Ovary (tissue), 9 donors: ENCODE measurements around the gene APP. TPM values are rescaled to one million over a fixed set of nuclear protein-coding genes. Genes with fewer than 3 reads are reported as not detected.
A peak's percentile ranks its signal among the peaks of the same experiment; 100 is the strongest.

Experiments used
- DNase-seq, 5 donors: peaks; one replicate each; pipeline ENCODE4 v3.0.0-alpha.2; 2019 to 2020
- H3K27ac ChIP-seq, 2 donors: fragments of 200-600 bp; one replicate each; pipeline versions ENCODE4 v1.5.1 to v1.8.0; 2019 to 2022
- H3K27me3 ChIP-seq: fragments of 200-600 bp; one replicate; pipeline ENCODE4 v1.8.0; 2022
- H3K36me3 ChIP-seq: fragments of 200-600 bp; sonication (generic); one replicate; pipeline ENCODE4 v1.5.1; 2019
- H3K4me1 ChIP-seq: one replicate; pipeline ENCODE4 v1.8.1; 2013; ENCODE audit warnings: mild to moderate bottlenecking, moderate library complexity; ENCODE audit not compliant: insufficient read depth
- H3K4me3 ChIP-seq: fragments of 200-600 bp; sonication (generic); one replicate; pipeline ENCODE4 v1.5.1; 2017
- H3K9me3 ChIP-seq, 2 donors: fragments of 200-600 bp in 1 of 2; sonication (generic) in 1 of 2; one replicate each; pipeline versions ENCODE4 v1.5.1 to v1.8.1; 2013 to 2019; ENCODE audit warnings: mild to moderate bottlenecking in 1 of 2, moderate library complexity in 1 of 2
- CTCF ChIP-seq, 3 donors: fragments of 450-650 bp in 2 of 3; fragments of 200-600 bp in 1 of 3; IDR thresholded peaks; one replicate each; pipeline versions ENCODE4 v1.5.1 to v1.8.0; 2016 to 2022; ENCODE audit warnings: antibody characterized with exemption in 3 of 3, mild to moderate bottlenecking in 1 of 3
- EP300 ChIP-seq: sonication (generic); formaldehyde crosslinking; IDR thresholded peaks from one replicate; pipeline ENCODE4 v1.6.1; 2017; ENCODE audit warnings: antibody characterized with exemption
- POLR2A ChIP-seq: fragments of 450-650 bp; IDR thresholded peaks from one replicate; pipeline ENCODE4 v1.6.1; 2017; ENCODE audit warnings: antibody characterized with exemption, mild to moderate bottlenecking, moderate library complexity
- WGBS, 3 donors: extraction: QIAGEN DNeasy Blood & Tissue Kit in 1 of 3; methylation state at CpG; one replicate each; pipeline versions ENCODE4 v1.1.5 to v1.1.7; 2013 to 2017; 5-methylcytosine and 5-hydroxymethylcytosine counted together
- intact Hi-C, 4 donors: fragments of 100-400 bp; cut with DNase I; formaldehyde crosslinking; loops; one replicate each; pipeline versions ENCODE4 v1.11.0 to v1.15.1; 2022 to 2023
- polyA plus RNA-seq, 2 donors: library from polyadenylated mRNA; stranded (reverse); fragments of 200-250 nt in 1 of 2; fragments of 350-450 nt in 1 of 2; fragmentation: Illumina TruSeq in 1 of 2; extraction: RNeasy Lipid Tissue Mini Kit (QIAGEN cat#74804) in 1 of 2; gene quantifications; one replicate each; pipeline ENCODE4 v1.2.3, GENCODE V29; 2013 to 2014
- total RNA-seq, 7 donors: library from RNA; depleted of rRNA in 2 of 7; stranded (reverse); fragments of >200 nt in 2 of 7; fragmentation: NEBNext Ultra II Directional in 3 of 7; extraction: Animal tissue kit (Norgen Biotek cat#: 25700) in 3 of 7; gene quantifications; one replicate each; pipeline versions ENCODE4 v1.1.0 to v1.2.4, GENCODE V29; 2016 to 2023
- donor health status: DM: no; HTN: no; CAD: no; lungs with moderate emphysema.
- donor health status: DM: no; HTN: no; CAD: no.
- donor health status: Bipolar disorder and iron deficiency.
- donor health status: DM: yes; HTN: yes; CAD: no.
- donor health status: DM: no; HTN: no; CAD: no.
- donor health status: DM: yes; HTN: yes; CAD: no.

Gene APP
- total and polyA plus RNA-seq, 9 donors: 211 to 945 (median 364) TPM

- Histone ChIP-seq H3K27me3 (no peaks in the 10 kb centered on the region), H3K9me3 (no peaks in the 10 kb centered on the region), H3K4me3 (no peak overlapping the region), H3K27ac (no peak overlapping the region), H3K36me3 (no peaks in the 10 kb centered on the region), H3K4me1 (no peaks in the 10 kb centered on the region)
- no peak for DNase-seq
- WGBS, 3 donors: 72 to 86% (median 85%) methylated on average over 3 of the region's 3 CpGs
- intact Hi-C loops: loop anchor here in 2 of 4 donors (5.0 kb wide), 2 partner anchors 269 to 274 kb away; partner anchors contain the start of gene APP (in 1 of the 2)
- TF ChIP-seq POLR2A (no peak), CTCF (IDR thresholded peaks at IDR 0.05) (no peak), EP300 (no peak)
Measured at GRCh38 chr21:25898671-25899070, 271.9 kb downstream of the APP start.

GRCh38 chr21:25897383-25897782 is 273.2 kb downstream of the APP start:
- TF ChIP-seq EP300 (no peak), CTCF (IDR thresholded peaks at IDR 0.05) (no peak), POLR2A (no peak)
- no peak for DNase-seq
- Histone ChIP-seq H3K27me3 (no peaks in the 10 kb centered on the region), H3K27ac (no peak overlapping the region), H3K4me1 (peaks cover 1% of the 10 kb centered on the region), H3K9me3 (no peaks in the 10 kb centered on the region), H3K36me3 (no peaks in the 10 kb centered on the region), H3K4me3 (no peak overlapping the region)
- intact Hi-C loops: loop anchor here in 3 of 4 donors (2.0 to 5.0 kb wide), 3 partner anchors 270 to 275 kb away; partner anchors contain the start of gene APP (in 2 of the 3)
- WGBS, 3 donors: 84 to 91% (median 85%) methylated on average over 4 of the region's 4 CpGs

GRCh38 chr21:25896501-25897056 is 274.0 kb downstream of the APP start:
- Histone ChIP-seq H3K4me3 (no peak overlapping the region), H3K27me3 (no peaks in the 10 kb centered on the region), H3K9me3 (no peaks in the 10 kb centered on the region), H3K27ac (no peak overlapping the region), H3K36me3 (no peaks in the 10 kb centered on the region), H3K4me1 (peaks cover 3% of the 10 kb centered on the region)
- 45 to 56% (median 54%) methylated on average over 4 of the region's 4 CpGs for WGBS, 3 donors
- DNase-seq: no peak
- intact Hi-C loops: loop anchor here in 3 of 4 donors (2.0 to 5.0 kb wide), 3 partner anchors 271 to 276 kb away; partner anchors contain the start of gene APP (in 2 of the 3)
- TF ChIP-seq EP300 (no peak), POLR2A (no peak), CTCF (IDR thresholded peaks at IDR 0.05) (no peak)

- intact Hi-C loops: loop anchor here in 3 of 4 donors (2.0 to 5.0 kb wide), 3 partner anchors 272 to 277 kb away; partner anchors contain the start of gene APP (in 2 of the 3)
- TF ChIP-seq CTCF (IDR thresholded peaks at IDR 0.05) (peak; percentile 35 to 62 (median 53)), POLR2A (no peak)
- peaks cover 3% of the 10 kb centered on the region for H3K4me1 ChIP-seq
- 16 to 20% (median 20%) methylated on average over 6 of the region's 6 CpGs for WGBS, 3 donors
- no peak overlapping the region for H3K27ac ChIP-seq
- no peaks in the 10 kb centered on the region for H3K9me3 ChIP-seq
- no peak overlapping the region for H3K4me3 ChIP-seq
- H3K36me3 ChIP-seq: no peaks in the 10 kb centered on the region
- no peaks in the 10 kb centered on the region for H3K27me3 ChIP-seq
- peak in 1 of 5 donors; percentile 33 for DNase-seq
Measured at GRCh38 chr21:25895565-25896205, 274.9 kb downstream of the APP start.
